Testis (tissue), 2 donors: ENCODE data around the gene CD151.

ENCODE experiments used
- POLR2A ChIP-seq: fragments of 450-650 bp; IDR thresholded peaks from one replicate; pipeline ENCODE4 v1.6.1; 2017; ENCODE audit warnings: antibody characterized with exemption, mild to moderate bottlenecking, moderate library complexity
- TF ChIP-seq, protein P1 (sequence below), 3 experiments: fragments of 450-650 bp in 2 of 3; fragments of 200-600 bp in 1 of 3; sonication (generic) in 1 of 3; IDR thresholded peaks; one replicate each; pipeline ENCODE4 v1.5.1; 2016 to 2019; ENCODE audit warnings: antibody characterized with exemption in 3 of 3, mild to moderate bottlenecking in 2 of 3, moderate library complexity in 1 of 3

DNA sequence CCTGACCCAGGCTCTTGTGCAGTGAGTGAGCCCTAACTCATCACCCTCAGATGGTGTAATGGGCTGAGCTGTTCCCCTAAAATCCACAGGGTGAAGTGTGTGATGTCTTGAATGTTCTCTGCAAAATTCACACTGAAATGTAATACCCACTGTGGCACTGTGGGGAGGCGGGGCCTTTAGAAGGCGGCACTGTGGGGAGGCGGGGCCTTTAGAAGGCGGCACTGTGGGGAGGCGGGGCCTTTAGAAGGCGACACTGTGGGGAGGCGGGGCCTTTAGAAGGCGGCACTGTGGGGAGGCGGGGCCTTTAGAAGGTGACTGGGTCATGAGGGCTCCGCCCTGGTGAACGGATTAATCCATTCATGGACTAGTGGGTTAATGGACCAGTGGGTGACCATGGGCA, 44.8 kb downstream of the CD151 start:
- TF ChIP-seq, protein P1, sequence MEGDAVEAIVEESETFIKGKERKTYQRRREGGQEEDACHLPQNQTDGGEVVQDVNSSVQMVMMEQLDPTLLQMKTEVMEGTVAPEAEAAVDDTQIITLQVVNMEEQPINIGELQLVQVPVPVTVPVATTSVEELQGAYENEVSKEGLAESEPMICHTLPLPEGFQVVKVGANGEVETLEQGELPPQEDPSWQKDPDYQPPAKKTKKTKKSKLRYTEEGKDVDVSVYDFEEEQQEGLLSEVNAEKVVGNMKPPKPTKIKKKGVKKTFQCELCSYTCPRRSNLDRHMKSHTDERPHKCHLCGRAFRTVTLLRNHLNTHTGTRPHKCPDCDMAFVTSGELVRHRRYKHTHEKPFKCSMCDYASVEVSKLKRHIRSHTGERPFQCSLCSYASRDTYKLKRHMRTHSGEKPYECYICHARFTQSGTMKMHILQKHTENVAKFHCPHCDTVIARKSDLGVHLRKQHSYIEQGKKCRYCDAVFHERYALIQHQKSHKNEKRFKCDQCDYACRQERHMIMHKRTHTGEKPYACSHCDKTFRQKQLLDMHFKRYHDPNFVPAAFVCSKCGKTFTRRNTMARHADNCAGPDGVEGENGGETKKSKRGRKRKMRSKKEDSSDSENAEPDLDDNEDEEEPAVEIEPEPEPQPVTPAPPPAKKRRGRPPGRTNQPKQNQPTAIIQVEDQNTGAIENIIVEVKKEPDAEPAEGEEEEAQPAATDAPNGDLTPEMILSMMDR (IDR thresholded peaks at IDR 0.05) = no peak
- no peak for TF ChIP-seq POLR2A
